Esophagus muscularis mucosa (tissue), 4 donors: Measurements from ENCODE around the gene DSG3. TPM values are rescaled to one million over a fixed set of nuclear protein-coding genes. Genes with fewer than 3 reads are reported as not detected.

Source experiments
- DNase-seq: peaks from one replicate; pipeline ENCODE4 v3.0.0-alpha.2; 2017; ENCODE audit errors: extremely low spot score
- H3K27ac ChIP-seq, 4 donors: fragments of 200-600 bp; sonication (generic); replicated peaks in 1 of 4; 1 replicate in 3 of 4; 2 replicates in 1 of 4; pipeline ENCODE4 v1.5.1; 2016 to 2019; ENCODE audit warnings: mild to moderate bottlenecking in 1 of 4
- H3K27me3 ChIP-seq, 4 donors: fragments of 200-600 bp; sonication (generic); one replicate each; pipeline versions ENCODE4 v1.5.1 to v1.6.0; 2016 to 2019
- H3K36me3 ChIP-seq, 4 donors: fragments of 200-600 bp; sonication (generic); one replicate each; pipeline ENCODE4 v1.5.1; 2016 to 2019
- H3K4me1 ChIP-seq, 4 donors: fragments of 200-600 bp; sonication (generic); one replicate each; pipeline ENCODE4 v1.5.1; 2016 to 2019
- H3K4me3 ChIP-seq, 4 donors: fragments of 200-600 bp; sonication (generic); 1 replicate in 2 of 4; 2 replicates in 2 of 4; pipeline ENCODE4 v1.5.1; 2016 to 2019; ENCODE audit warnings: mild to moderate bottlenecking in 4 of 4, moderate library complexity in 1 of 4
- H3K9me3 ChIP-seq, 4 donors: fragments of 200-600 bp; sonication (generic); 1 replicate in 3 of 4; 2 replicates in 1 of 4; pipeline ENCODE4 v1.5.1; 2016 to 2019
- CTCF ChIP-seq, 3 experiments: fragments of 200-600 bp in 2 of 3; fragments of 450-650 bp in 1 of 3; sonication (generic) in 2 of 3; IDR thresholded peaks; one replicate each; pipeline ENCODE4 v1.5.1; 2017 to 2019; ENCODE audit warnings: antibody characterized with exemption in 3 of 3, mild to moderate bottlenecking in 2 of 3, moderate library complexity in 1 of 3
- EP300 ChIP-seq: sonication (generic); formaldehyde crosslinking; IDR thresholded peaks from one replicate; pipeline ENCODE4 v1.6.1; 2017; ENCODE audit warnings: antibody characterized with exemption
- POLR2A ChIP-seq: fragments of 450-650 bp; IDR thresholded peaks from one replicate; pipeline ENCODE4 v1.6.1; 2017; ENCODE audit warnings: antibody characterized with exemption, moderate library complexity, mild to moderate bottlenecking, low read depth
- POLR2AphosphoS5 ChIP-seq, 2 donors: sonication (generic); formaldehyde crosslinking; IDR thresholded peaks; one replicate each; pipeline ENCODE4 v1.6.1; 2017; ENCODE audit warnings: antibody characterized with exemption in 2 of 2
- WGBS: methylation state at CpG from one replicate; pipeline ENCODE4 v1.1.5; 2018; 5-methylcytosine and 5-hydroxymethylcytosine counted together
- intact Hi-C: fragments of 100-400 bp; cut with DNase I; formaldehyde crosslinking; loops from one replicate; pipeline ENCODE4 v1.15.1; 2023
- total RNA-seq, 4 donors: library from RNA; depleted of rRNA; stranded (reverse); fragments of >200 nt; gene quantifications; one replicate each; pipeline versions ENCODE4 v1.1.0 to v1.2.1, GENCODE V29; 2016

Gene DSG3
- total RNA-seq, 4 donors from 2014 or later: under 0.01 TPM; not detected in 3

GRCh38 chr18:31410716-31411483 lies 36.6 kb upstream of the DSG3 start:
- 64% methylated on average over 29 of the region's 37 CpGs for WGBS
- H3K27me3 ChIP-seq: peaks cover 0 to 4% (median 0%) of the 10 kb centered on the region in 4 donors
- H3K27ac ChIP-seq: no peak overlapping the region
- intact Hi-C loops: no loop called here
- no peaks in the 10 kb centered on the region for H3K36me3 ChIP-seq
- H3K4me1 ChIP-seq: no peaks in the 10 kb centered on the region
- no peak overlapping the region for H3K4me3 ChIP-seq
- DNase-seq: no peak
- no peaks in the 10 kb centered on the region for H3K9me3 ChIP-seq
- TF ChIP-seq EP300: no peak

- no peaks in the 10 kb centered on the region for H3K9me3 ChIP-seq
- 97% methylated on average over 6 of the region's 6 CpGs for WGBS
- H3K27me3 ChIP-seq: no peaks in the 10 kb centered on the region
- H3K27ac ChIP-seq: no peak overlapping the region
- H3K36me3 ChIP-seq: no peaks in the 10 kb centered on the region
- intact Hi-C loops: no loop called here
- DNase-seq: no peak
- no peaks in the 10 kb centered on the region for H3K4me1 ChIP-seq
- H3K4me3 ChIP-seq: no peak overlapping the region
- TF ChIP-seq EP300 (no peak), POLR2AphosphoS5 (IDR thresholded peaks at IDR 0.05) (no peak), POLR2A (no peak), CTCF (IDR thresholded peaks at IDR 0.05) (no peak)
These were observed 34.4 kb upstream of the DSG3 start for GRCh38 chr18:31413137-31413536.

- no peak for DNase-seq
- Histone ChIP-seq H3K36me3 (no peaks in the 10 kb centered on the region), H3K4me1 (no peaks in the 10 kb centered on the region), H3K4me3 (no peak overlapping the region), H3K9me3 (no peaks in the 10 kb centered on the region), H3K27ac (no peak overlapping the region), H3K27me3 (no peaks in the 10 kb centered on the region)
- TF ChIP-seq EP300: no peak
- no peak for TF ChIP-seq POLR2AphosphoS5 (IDR thresholded peaks at IDR 0.05)
- no peak for TF ChIP-seq CTCF (IDR thresholded peaks at IDR 0.05)
- TF ChIP-seq POLR2A: no peak
- intact Hi-C loops: no loop called here
These were observed 29.7 kb upstream of the DSG3 start for GRCh38 chr18:31417850-31418249.

GRCh38 chr18:31419457-31419932 lies 28.0 kb upstream of the DSG3 start:
- Histone ChIP-seq H3K4me3 (no peak overlapping the region), H3K27ac (no peak overlapping the region), H3K4me1 (no peaks in the 10 kb centered on the region), H3K9me3 (no peaks in the 10 kb centered on the region), H3K27me3 (no peaks in the 10 kb centered on the region), H3K36me3 (no peaks in the 10 kb centered on the region)
- 87% methylated on average over 7 of the region's 7 CpGs for WGBS
- TF ChIP-seq CTCF (IDR thresholded peaks at IDR 0.05) (no peak), POLR2A (no peak), POLR2AphosphoS5 (IDR thresholded peaks at IDR 0.05) (no peak), EP300 (no peak)
- intact Hi-C loops: no loop called here
- no peak for DNase-seq

GRCh38 chr18:31420032-31420431 lies 27.5 kb upstream of the DSG3 start:
- no peak for DNase-seq
- Histone ChIP-seq H3K9me3 (no peaks in the 10 kb centered on the region), H3K36me3 (no peaks in the 10 kb centered on the region), H3K4me3 (no peak overlapping the region), H3K27me3 (no peaks in the 10 kb centered on the region), H3K27ac (no peak overlapping the region), H3K4me1 (no peaks in the 10 kb centered on the region)
- no peak for TF ChIP-seq CTCF (IDR thresholded peaks at IDR 0.05)
- TF ChIP-seq POLR2A: no peak
- no peak for TF ChIP-seq POLR2AphosphoS5 (IDR thresholded peaks at IDR 0.05)
- TF ChIP-seq EP300: no peak
- 95% methylated on average over 6 of the region's 6 CpGs for WGBS
- intact Hi-C loops: no loop called here
